ENCODE results near the gene TNFRSF21. TPM values are rescaled to one million over a fixed set of nuclear protein-coding genes. Genes with fewer than 3 reads are reported as not detected.

TNFRSF21 gene, protein sequence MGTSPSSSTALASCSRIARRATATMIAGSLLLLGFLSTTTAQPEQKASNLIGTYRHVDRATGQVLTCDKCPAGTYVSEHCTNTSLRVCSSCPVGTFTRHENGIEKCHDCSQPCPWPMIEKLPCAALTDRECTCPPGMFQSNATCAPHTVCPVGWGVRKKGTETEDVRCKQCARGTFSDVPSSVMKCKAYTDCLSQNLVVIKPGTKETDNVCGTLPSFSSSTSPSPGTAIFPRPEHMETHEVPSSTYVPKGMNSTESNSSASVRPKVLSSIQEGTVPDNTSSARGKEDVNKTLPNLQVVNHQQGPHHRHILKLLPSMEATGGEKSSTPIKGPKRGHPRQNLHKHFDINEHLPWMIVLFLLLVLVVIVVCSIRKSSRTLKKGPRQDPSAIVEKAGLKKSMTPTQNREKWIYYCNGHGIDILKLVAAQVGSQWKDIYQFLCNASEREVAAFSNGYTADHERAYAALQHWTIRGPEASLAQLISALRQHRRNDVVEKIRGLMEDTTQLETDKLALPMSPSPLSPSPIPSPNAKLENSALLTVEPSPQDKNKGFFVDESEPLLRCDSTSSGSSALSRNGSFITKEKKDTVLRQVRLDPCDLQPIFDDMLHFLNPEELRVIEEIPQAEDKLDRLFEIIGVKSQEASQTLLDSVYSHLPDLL
- 0.26 and 0.65 TPM in 2 replicates for total RNA-seq

DNA sequence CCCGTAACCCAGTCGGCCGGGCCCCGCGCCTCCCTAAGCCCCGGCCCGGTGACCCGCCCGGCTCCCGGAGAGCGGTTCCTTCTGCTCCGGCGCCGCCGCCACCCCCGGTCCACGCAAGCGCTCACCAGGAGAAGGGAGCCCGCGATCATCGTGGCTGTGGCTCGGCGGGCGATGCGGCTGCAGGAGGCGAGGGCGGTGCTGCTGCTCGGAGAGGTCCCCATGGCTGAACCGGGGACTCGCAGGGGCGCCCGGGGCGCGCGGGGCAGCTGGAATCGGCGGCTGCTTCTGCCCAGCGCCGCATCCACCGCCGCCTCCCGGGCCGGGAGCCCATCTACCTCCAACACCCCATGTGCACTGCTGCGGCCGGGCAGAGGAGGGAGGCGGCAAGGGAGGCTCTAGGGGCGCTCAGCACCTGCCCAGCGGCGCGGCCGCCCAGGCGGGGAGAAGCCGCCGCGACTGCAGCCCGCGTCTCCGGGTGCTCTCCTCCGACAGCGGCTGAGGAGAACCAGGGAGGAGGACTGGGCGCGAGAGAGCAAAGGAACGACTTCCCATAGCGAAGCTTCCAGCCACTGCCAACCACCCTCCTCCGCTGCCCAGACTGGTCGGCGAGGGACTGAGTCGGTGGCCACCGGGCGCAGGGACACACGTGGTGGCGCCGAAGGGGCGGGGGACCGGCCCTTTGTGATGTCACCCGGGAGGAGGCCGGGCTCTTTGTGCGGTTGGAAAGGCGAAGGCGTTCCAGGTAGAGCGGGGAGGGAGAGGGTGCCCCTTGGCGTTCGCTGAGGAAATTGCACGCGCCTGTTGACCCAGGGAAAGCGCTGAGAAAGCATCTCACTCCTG, at the start of gene TNFRSF21:
Gene TNFRSF21, minus strand, starts transcription at position 615 of the 840 bp plus-strand sequence. Its CDS starts 394 bp downstream, at position 221.

Other genes with a start within 250 kb of the TNFRSF21 start
- gene CD2AP, start 167.9 kb upstream of the TNFRSF21 start, total RNA-seq: 28.0 and 32.0 TPM in 2 replicates

Measured in articular chondrocyte of knee joint (primary cell).